Endometrial microvascular endothelial cells (primary cell): ENCODE data around the gene PIGP. TPM values are rescaled to one million over a fixed set of nuclear protein-coding genes. Genes with fewer than 3 reads are reported as not detected.

Experiments
- in situ Hi-C: cut with HindIII; loops from 2 replicates; pipeline ENCODE4 v1.10.0; 2017; ENCODE audit warnings: low sequenced_read_pairs, low pct_unique_long_range_greater_than_20kb; ENCODE audit errors: inconsistent ontology term
- total RNA-seq: library from RNA; depleted of rRNA; stranded (reverse); fragments of >200 nt; gene quantifications from one replicate; pipeline ENCODE4 v1.2.3, GENCODE V29; 2015; ENCODE audit errors: inconsistent ontology term

The PIGP gene
- total RNA-seq, 1 donor from 2014 or later = 28.2 TPM

- in situ Hi-C loops = no loop called here
Measured at GRCh38 chr21:37079211-37079824, 6.4 kb upstream of the PIGP start.

- in situ Hi-C loops = no loop called here
Measured at GRCh38 chr21:37077403-37077802, 4.5 kb upstream of the PIGP start.

- in situ Hi-C loops = no loop called here
Measured at GRCh38 chr21:37076087-37076850, 3.4 kb upstream of the PIGP start.

GRCh38 chr21:37075214-37075770 is 2.4 kb upstream of the PIGP start:
- in situ Hi-C loops = no loop called here

GRCh38 chr21:37074546-37074945 is 1.7 kb upstream of the PIGP start:
- in situ Hi-C loops = no loop called here

- in situ Hi-C loops = no loop called here
Measured at GRCh38 chr21:37074197-37074510, 1.3 kb upstream of the PIGP start.

GRCh38 chr21:37073417-37074196 is 736 bp upstream of the PIGP start:
- in situ Hi-C loops = no loop called here

- in situ Hi-C loops = no loop called here
Measured at GRCh38 chr21:37072274-37072987, 440 bp downstream of the PIGP start.

- in situ Hi-C loops = no loop called here
Measured at GRCh38 chr21:37071561-37072273, 1.2 kb downstream of the PIGP start.

- in situ Hi-C loops = no loop called here
Measured at GRCh38 chr21:37065561-37066177, 7.2 kb downstream of the PIGP start.

GRCh38 chr21:37064841-37065240 is 8.0 kb downstream of the PIGP start:
- in situ Hi-C loops = no loop called here

GRCh38 chr21:37063433-37063832 is 9.4 kb downstream of the PIGP start:
- in situ Hi-C loops = no loop called here

GRCh38 chr21:37062593-37062935 is 10.3 kb downstream of the PIGP start:
- in situ Hi-C loops = no loop called here

- in situ Hi-C loops = no loop called here
Measured at GRCh38 chr21:37061926-37062592, 10.8 kb downstream of the PIGP start.

GRCh38 chr21:37060296-37060695 is 12.6 kb downstream of the PIGP start:
- in situ Hi-C loops = no loop called here

- in situ Hi-C loops = no loop called here
Measured at GRCh38 chr21:37059181-37059580, 13.7 kb downstream of the PIGP start.

GRCh38 chr21:37058261-37058660 is 14.6 kb downstream of the PIGP start:
- in situ Hi-C loops = no loop called here

GRCh38 chr21:37057614-37058013 is 15.3 kb downstream of the PIGP start:
- in situ Hi-C loops = no loop called here
